HG03196 (cell line): ENCODE data around the gene PCDH1.

Experiments
- ATAC-seq: cut with Tn5 transposase; IDR thresholded peaks from one replicate; pipeline ENCODE4 v1.9.1; 2021; ENCODE audit not compliant: unreplicated experiment

PCDH1 gene

DNA sequence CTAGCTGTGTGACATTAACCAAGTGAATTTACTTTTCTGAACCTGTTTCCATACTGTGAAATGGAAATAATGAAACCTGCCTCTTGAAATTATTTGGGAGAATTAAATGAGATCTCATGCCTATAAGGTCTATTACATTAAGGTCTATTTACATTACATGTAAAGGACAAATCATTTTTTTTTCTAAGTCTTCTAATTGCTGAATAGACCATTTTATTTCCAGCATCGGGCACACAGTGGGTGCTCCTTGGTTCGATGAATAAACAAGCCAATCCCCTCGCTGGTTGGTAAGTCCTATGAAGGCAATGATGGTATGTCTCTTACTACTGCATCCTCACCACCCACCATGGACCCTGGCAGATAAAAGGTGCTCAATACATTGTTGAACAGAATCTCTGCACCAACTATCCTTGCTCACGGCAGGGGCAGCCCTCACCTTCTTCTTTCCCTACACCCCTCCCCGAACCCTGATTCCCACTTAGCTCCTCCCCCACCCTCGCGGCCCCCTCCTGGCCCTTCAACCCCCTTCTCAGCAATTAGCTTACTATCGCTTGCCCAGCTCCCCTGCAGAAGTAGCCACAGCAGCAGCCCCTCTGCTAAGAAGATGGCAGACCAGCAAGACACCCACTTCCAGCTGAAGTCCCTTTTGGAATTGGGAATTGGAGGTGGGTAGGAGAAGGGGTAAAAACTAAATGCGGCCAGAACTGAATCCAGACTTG is 3.0 kb downstream of the PCDH1 start:
- no peak for ATAC-seq

GRCh38 chr5:141874262-141874964 is 3.8 kb downstream of the PCDH1 start:
- no peak for ATAC-seq

DNA sequence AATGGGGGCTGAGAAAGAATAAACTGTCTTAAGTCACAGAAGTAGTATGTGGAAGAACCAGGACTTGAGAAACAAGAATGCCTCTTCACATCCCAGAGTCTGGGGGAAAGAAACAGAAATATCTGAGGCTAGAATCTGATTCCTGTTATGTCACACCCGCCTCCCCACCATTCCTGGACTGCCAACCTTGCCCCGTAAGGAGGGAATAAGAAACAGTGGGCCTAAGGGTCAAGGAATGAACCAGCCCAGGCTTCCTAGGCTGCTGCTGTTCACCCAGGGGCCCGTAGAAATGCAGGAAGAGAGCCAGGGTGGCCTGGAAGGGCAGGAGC is 4.3 kb downstream of the PCDH1 start:
- ATAC-seq, result no peak

- ATAC-seq, result no peak
These were observed 5.5 kb downstream of the PCDH1 start for GRCh38 chr5:141872496-141873356.

DNA sequence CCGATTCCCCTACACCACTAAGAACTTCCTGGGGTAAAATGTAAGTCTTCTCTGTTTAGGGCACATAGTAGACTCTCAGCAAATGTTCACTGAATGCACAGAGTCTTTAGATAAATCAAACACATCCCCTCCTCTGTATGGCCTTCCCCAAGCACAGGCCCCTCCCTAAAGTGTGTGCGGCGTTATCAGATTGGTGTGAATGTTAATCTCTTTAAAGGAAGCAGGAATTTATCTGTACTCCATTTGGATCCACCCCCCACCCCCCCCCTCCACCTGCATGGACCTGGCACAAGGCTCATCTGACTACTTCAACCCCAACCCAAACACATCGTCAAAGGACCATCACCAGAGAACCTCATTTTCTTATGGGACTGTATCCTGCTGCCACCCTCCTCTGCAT is 6.3 kb downstream of the PCDH1 start:
- no peak for ATAC-seq

DNA sequence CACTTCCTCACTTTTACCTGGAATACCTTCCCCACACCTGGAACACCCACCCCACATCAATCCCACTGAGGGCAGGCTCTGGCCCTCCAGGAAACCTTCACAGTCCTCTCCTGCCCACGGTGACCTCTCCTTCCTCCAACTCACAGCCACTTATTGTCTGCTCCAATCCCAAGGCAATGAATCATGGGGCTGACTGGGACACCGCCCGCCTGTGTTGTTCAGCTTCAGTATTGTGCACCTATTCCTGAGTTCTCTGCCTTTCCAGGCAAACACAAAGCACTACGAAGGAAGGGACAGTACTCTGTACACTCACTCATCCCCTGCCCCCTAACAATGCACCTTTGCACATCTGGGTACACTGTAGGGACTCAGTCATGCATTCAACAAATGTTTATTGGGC is 7.3 kb downstream of the PCDH1 start:
- ATAC-seq, result no peak

- ATAC-seq, result no peak
These were observed 8.0 kb downstream of the PCDH1 start for GRCh38 chr5:141870228-141870627.

- ATAC-seq, result no peak
These were observed 8.7 kb downstream of the PCDH1 start for GRCh38 chr5:141869514-141869913.

- no peak for ATAC-seq
These were observed 9.2 kb downstream of the PCDH1 start for GRCh38 chr5:141869040-141869439.

DNA sequence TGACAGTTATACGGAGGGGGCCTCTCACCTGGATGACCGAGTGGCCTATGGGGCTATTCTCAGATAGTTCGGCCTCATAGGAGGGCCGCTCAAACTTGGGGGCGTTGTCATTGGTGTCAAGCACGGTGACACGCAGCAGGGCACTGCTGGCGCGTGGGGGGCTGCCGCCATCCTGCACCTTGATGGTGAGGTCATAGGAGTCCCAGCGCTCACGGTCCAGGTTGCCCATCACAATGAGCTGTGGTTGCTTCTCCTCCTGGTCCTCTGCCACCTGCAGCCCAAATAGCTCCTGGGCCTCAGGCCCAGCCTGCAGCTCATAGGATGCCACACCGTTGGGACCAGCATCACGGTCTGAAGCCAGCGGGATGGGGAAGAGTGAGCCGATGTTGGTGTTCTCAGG is 9.7 kb downstream of the PCDH1 start:
- ATAC-seq, result no peak

DNA sequence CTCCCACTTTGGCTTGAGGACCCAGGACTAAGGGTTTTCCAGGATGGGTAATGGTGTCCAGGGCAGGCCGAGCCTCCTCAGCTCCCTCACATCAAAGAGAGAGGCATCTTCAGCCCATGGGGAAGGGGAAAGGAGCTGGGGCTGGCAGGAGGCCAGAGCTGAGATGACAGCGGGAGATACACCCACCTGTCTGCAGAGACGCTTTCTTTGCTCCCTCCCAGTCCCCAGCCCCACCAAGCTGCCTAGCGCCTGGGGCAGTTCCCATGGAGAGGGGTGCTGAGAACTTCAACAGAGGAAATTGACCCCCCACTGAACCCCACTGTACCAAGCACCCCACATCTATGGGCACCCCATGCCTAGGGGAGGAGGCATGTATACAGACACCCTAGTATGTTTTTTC is 10.6 kb downstream of the PCDH1 start:
- no peak for ATAC-seq

- no peak for ATAC-seq
These were observed 11.1 kb downstream of the PCDH1 start for GRCh38 chr5:141867139-141867538.

GRCh38 chr5:141866096-141866495 is 12.1 kb downstream of the PCDH1 start:
- no peak for ATAC-seq

DNA sequence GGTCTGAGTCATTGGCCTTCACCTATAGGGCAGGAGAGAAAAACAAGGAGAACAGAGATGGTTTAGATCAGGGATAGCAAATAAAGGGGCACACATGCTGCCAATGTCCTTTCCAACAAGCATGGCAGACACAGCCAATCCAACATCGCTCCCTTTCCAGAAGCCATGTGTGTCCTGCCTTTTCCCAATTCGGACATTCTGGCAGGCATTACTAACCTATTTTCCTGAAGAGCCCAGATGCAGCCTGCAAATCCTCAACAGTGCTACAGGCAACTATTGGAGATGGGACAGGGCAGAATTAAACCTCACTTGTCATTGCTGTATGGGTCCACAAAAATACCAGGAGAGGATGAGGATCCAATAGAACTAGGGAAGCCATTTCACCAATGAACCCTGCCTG is 12.8 kb downstream of the PCDH1 start:
- ATAC-seq, result no peak

DNA sequence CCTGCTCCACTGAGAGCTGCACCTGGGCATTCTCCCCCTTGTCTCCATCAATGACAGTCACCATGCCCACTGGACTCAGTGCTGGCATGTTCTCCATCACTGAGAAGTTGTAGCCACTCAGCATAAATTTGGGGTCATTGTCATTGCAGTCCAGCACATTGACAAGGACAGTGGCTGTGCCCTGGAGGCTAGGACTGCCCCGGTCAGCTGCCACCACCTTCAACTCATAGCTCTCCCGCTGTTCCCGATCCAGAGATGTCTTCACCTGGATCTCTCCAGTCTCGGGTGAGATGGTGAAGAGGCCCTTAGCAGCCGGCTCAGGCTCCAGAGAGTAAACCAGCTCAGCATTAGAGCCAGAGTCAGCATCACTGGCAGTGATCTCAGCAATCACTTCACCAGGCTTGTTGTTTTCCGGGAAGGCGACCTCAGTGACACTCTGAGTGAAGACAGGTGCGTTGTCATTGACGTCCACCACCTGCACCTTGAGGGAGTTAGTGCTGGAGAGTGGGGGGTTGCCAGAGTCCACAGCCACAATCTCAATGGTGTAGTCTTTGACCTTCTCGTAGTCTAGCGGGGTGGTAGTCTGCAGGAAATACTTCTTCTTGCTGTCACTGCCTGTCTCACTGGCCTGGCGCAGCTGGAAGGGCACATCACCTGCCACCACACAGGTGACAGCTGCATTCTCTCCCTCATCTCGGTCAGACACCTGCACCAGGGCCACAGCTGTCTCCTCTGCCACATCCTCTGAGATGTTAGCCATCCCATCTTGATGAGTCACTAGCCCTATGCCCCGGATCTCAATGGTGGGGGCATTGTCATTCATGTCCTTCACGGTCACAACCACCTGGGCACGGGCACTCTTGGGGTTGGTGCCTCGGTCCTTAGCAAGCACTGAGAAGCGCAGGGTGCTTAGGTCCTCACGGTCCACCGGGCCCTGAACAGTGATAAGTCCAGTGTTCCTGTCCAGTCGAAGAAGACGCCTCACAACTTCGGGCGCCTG is 13.5 kb downstream of the PCDH1 start:
- no peak for ATAC-seq

DNA sequence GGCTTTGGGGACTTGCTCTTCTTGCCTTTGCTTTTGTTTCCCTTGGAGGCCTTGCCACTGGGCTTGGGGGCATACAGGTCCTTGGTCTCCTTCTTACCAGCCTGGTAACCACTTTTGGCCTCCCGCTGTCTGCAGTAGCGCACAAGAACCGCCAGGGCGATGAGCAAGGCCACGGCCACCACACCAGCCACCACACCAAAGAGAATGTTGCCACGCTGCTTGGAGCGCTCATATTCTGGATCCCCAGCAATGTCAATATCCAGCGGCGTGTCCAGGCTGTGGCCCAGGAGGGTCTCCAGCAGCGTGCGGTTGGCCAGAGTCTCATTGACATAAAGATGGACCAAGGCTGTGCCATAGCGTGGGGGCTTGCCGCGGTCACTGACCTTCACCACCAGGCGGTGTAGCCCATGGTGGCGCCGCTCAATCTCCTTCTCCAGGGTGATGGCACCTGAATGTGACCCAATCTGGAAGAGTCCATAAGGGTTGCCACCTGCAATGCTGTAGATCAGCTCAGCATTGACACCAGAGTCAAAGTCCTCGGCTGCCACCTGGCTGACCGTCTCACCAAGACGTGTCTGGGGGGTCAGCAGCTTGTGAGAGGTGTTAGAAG is 14.5 kb downstream of the PCDH1 start:
- ATAC-seq, result no peak

DNA sequence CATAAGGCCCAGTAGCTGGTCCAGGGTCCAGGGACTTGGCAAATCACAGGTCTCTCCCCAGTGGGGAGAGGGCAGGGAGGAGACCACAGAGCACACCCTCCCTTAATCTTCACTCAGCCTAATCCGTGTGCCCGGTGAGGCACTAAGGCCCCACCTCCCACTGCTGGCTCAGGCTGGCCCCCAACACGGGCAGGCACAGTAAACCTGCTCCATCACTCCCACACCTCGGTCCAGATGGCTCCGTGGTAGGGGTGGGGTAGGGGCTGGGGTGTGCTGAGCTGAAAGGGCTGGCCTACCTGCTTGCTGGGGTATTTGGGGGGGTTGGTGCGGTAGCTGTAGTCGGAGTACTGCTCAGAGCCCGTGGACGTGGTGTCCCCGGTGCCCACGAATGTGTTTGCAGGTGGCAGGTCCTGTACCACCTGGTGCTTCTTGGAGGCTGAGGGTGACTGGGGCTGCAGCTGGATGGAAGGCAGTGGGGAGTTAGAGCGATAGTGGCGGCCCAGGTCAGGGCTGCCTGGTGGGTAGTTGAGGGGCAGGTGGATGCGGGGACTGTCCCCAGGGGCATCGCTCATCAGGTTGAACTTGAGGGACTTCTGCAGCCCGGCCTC is 15.2 kb downstream of the PCDH1 start:
- ATAC-seq, result no peak

DNA sequence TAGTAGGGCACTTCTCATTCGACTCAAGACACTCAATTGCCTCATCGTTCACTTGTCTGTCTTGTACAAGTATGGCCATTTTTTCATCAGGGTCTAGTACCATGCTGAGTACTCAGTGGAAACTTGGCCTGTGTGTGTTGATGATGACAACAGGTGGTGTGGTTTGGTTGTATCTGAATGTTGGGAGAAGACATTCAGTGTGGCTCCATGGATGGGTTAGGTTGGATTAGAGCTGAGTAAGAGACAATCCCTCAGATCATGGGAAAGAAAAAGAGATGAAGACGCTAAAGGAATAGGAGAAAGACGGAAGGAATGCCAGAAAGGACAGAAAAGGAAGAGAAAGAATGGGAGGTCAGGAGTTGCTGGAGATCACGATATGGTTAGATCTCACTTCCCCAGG is 17.0 kb downstream of the PCDH1 start:
- ATAC-seq, result no peak

GRCh38 chr5:141858079-141858765 is 20.0 kb downstream of the PCDH1 start:
- ATAC-seq, result no peak
